SU-DHL-6 (cell line): ENCODE results near the gene NR1I3.

Experiments
- H2AFZ ChIP-seq: fragments of 200-600 bp; sonication (generic); 2 replicates; pipeline ENCODE4 v1.6.1; 2014; ENCODE audit warnings: low read depth, mild to moderate bottlenecking, moderate library complexity, mixed read lengths, antibody characterized with exemption, low read length; ENCODE audit not compliant: severe bottlenecking
- H3F3A ChIP-seq: fragments of 200-600 bp; shearing (Covaris generic); 2 replicates; pipeline ENCODE4 v1.6.0; 2016; ENCODE audit warnings: antibody characterized with exemption, mild to moderate bottlenecking; ENCODE audit not compliant: insufficient read depth
- H3K27ac ChIP-seq: fragments of 200-600 bp; sonication (generic); 2 replicates; pipeline ENCODE4 v1.5.1; 2016; ENCODE audit warnings: low read depth, mild to moderate bottlenecking, low read length, moderate library complexity, mixed read lengths
- H3K27me3 ChIP-seq: fragments of 200-600 bp; sonication (generic), shearing (Covaris generic); 2 replicates; pipeline ENCODE4 v1.6.0; 2014; ENCODE audit warnings: mild to moderate bottlenecking, low read length
- H3K36me3 ChIP-seq: fragments of 200-600 bp; sonication (generic); 2 replicates; pipeline ENCODE4 v1.6.1; 2014; ENCODE audit warnings: mild to moderate bottlenecking, low read length, mixed read lengths
- H3K4me2 ChIP-seq: fragments of 300-600, 200-600 bp; shearing (Covaris generic), sonication (generic); 2 replicates; pipeline ENCODE4 v1.6.0; 2014; ENCODE audit warnings: low read length, low read depth, mild to moderate bottlenecking; ENCODE audit not compliant: poor library complexity, severe bottlenecking
- H3K4me3 ChIP-seq: fragments of 200-600 bp; sonication (generic); 2 replicates; pipeline ENCODE4 v1.5.1; 2014; ENCODE audit warnings: antibody characterized with exemption, low read length, mild to moderate bottlenecking, mixed read lengths; ENCODE audit not compliant: insufficient read depth, poor library complexity, severe bottlenecking
- H3K79me2 ChIP-seq: fragments of 200-600 bp; sonication (generic); 2 replicates; pipeline ENCODE4 v1.6.1; 2014; ENCODE audit warnings: mild to moderate bottlenecking, low read length, moderate library complexity; ENCODE audit not compliant: insufficient read depth
- H3K9ac ChIP-seq: fragments of 200-600 bp; sonication (generic); 2 replicates; pipeline ENCODE4 v1.7.0; 2014; ENCODE audit warnings: mild to moderate bottlenecking, low read length
- H3K9me2 ChIP-seq: fragments of 200-600 bp; sonication (generic); replicated peaks from 2 replicates; pipeline ENCODE4 v1.6.1; 2014; ENCODE audit warnings: low read length; ENCODE audit not compliant: insufficient read depth
- H3K9me3 ChIP-seq: fragments of 200-600 bp; sonication (generic); 2 replicates; pipeline ENCODE4 v1.6.1; 2014; ENCODE audit warnings: low read length, mixed read lengths; ENCODE audit not compliant: insufficient read depth
- H4K20me1 ChIP-seq: fragments of 200-600 bp; sonication (generic); 2 replicates; pipeline ENCODE4 v1.6.1; 2014; ENCODE audit warnings: low read depth, mild to moderate bottlenecking, antibody characterized with exemption, low read length, moderate library complexity, mixed read lengths
- CTCF ChIP-seq: fragments of 200-600 bp; sonication (generic); IDR thresholded peaks from one replicate; pipeline ENCODE4 v1.5.1; 2017; ENCODE audit warnings: antibody characterized with exemption, mild to moderate bottlenecking, low read length, moderate library complexity; ENCODE audit not compliant: insufficient read depth, poor library complexity, severe bottlenecking
- EZH2phosphoT487 ChIP-seq: fragments of 200-600 bp; sonication (generic), shearing (Covaris generic); conservative IDR thresholded peaks from 2 replicates; pipeline ENCODE4 v1.6.1; 2018; ENCODE audit warnings: mild to moderate bottlenecking, antibody characterized with exemption, low read length, moderate library complexity, mixed read lengths

NR1I3 gene

GRCh38 chr1:161198194-161198896 is 39.7 kb downstream of the NR1I3 start:
- Histone ChIP-seq H2AFZ (no peak overlapping the region), H3K4me3 (no peak overlapping the region), H3K27ac (no peak overlapping the region), H3K9ac (no peak overlapping the region), H3K4me2 (no peak overlapping the region), H3K9me3 (no peaks in the 10 kb centered on the region), H3K79me2 (peaks cover 10% of the 10 kb centered on the region), H3K27me3 (no peaks in the 10 kb centered on the region), H3K36me3 (no peaks in the 10 kb centered on the region), H4K20me1 (no peaks in the 10 kb centered on the region), H3K9me2 (no peaks in the 10 kb centered on the region), H3F3A (no peaks in the 10 kb centered on the region)
- no peak for TF ChIP-seq EZH2phosphoT487
- no peak for TF ChIP-seq CTCF

GRCh38 chr1:161197560-161198193 is 40.3 kb downstream of the NR1I3 start:
- Histone ChIP-seq H2AFZ (no peak overlapping the region), H3K9ac (no peak overlapping the region), H4K20me1 (no peaks in the 10 kb centered on the region), H3F3A (no peaks in the 10 kb centered on the region), H3K4me2 (no peak overlapping the region), H3K79me2 (peaks cover 4% of the 10 kb centered on the region), H3K4me3 (no peak overlapping the region), H3K9me3 (no peaks in the 10 kb centered on the region), H3K27me3 (no peaks in the 10 kb centered on the region), H3K9me2 (no peaks in the 10 kb centered on the region), H3K36me3 (no peaks in the 10 kb centered on the region), H3K27ac (no peak overlapping the region)
- TF ChIP-seq CTCF: no peak
- no peak for TF ChIP-seq EZH2phosphoT487

- Histone ChIP-seq H3K4me3 (no peak overlapping the region), H2AFZ (no peak overlapping the region)
These were observed 41.2 kb downstream of the NR1I3 start for GRCh38 chr1:161196521-161197451.

More at GRCh38 chr1:161196521-161197451, 41.2 kb downstream of the NR1I3 start:
- no peaks in the 10 kb centered on the region for H3F3A ChIP-seq
- no peak overlapping the region for H3K27ac ChIP-seq
- H3K9me2 ChIP-seq: no peaks in the 10 kb centered on the region
- no peak overlapping the region for H3K9ac ChIP-seq
- H3K79me2 ChIP-seq: no peaks in the 10 kb centered on the region
- H3K27me3 ChIP-seq: no peaks in the 10 kb centered on the region
- TF ChIP-seq EZH2phosphoT487: no peak
- TF ChIP-seq CTCF: no peak
- no peaks in the 10 kb centered on the region for H4K20me1 ChIP-seq
- no peaks in the 10 kb centered on the region for H3K9me3 ChIP-seq
- H3K36me3 ChIP-seq: no peaks in the 10 kb centered on the region
- no peak overlapping the region for H3K4me2 ChIP-seq
